Prostate gland (tissue), 2 donors: ENCODE data around the gene TPST1. TPM values are rescaled to one million over a fixed set of nuclear protein-coding genes. Genes with fewer than 3 reads are reported as not detected.
"Not testable (repeated sequence)": the region's sequence is repeated elsewhere in the genome, so short reads cannot be mapped to it uniquely, and the experiment has no call there.

Source experiments
- DNase-seq: peaks from one replicate; pipeline ENCODE4 v3.0.0-alpha.2; 2019; ENCODE audit warnings: low spot score
- H3K27ac ChIP-seq, 2 donors: fragments of 200-600 bp; sonication (generic); 2 replicates each; pipeline ENCODE4 v1.5.1; 2017 to 2019
- H3K27me3 ChIP-seq: fragments of 200-600 bp; sonication (generic); replicated peaks from 2 replicates; pipeline ENCODE4 v1.5.1; 2019; ENCODE audit not compliant: insufficient read depth
- H3K36me3 ChIP-seq, 2 donors: fragments of 200-600 bp; sonication (generic); 1 replicate in 1 of 2; 2 replicates in 1 of 2; pipeline versions ENCODE4 v1.5.1 to v1.8.1; 2017 to 2019
- H3K4me1 ChIP-seq: fragments of 200-600 bp; sonication (generic); replicated peaks from 2 replicates; pipeline ENCODE4 v1.5.1; 2019
- H3K4me3 ChIP-seq, 2 donors: fragments of 200-600 bp; sonication (generic); 2 replicates each; pipeline ENCODE4 v1.5.1; 2017 to 2019
- H3K9me3 ChIP-seq: fragments of 200-600 bp; sonication (generic); 2 replicates; pipeline ENCODE4 v1.5.1; 2017
- POLR2A ChIP-seq: fragments of 450-650 bp; IDR thresholded peaks from one replicate; pipeline ENCODE4 v1.6.1; 2016; ENCODE audit warnings: antibody characterized with exemption, mild to moderate bottlenecking
- POLR2AphosphoS5 ChIP-seq: sonication (generic); formaldehyde crosslinking; IDR thresholded peaks from one replicate; pipeline ENCODE4 v1.6.1; 2017; ENCODE audit warnings: antibody characterized with exemption
- WGBS: methylation state at CpG from one replicate; pipeline ENCODE4 v1.1.5; 2018; 5-methylcytosine and 5-hydroxymethylcytosine counted together
- intact Hi-C: fragments of 100-400 bp; cut with DNase I; formaldehyde crosslinking; loops from one replicate; pipeline ENCODE4 v1.14.2; 2022
- total RNA-seq, 2 donors: library from RNA; depleted of rRNA; stranded (reverse); fragments of >200 nt; gene quantifications; one replicate each; pipeline ENCODE4 v1.1.0, GENCODE V29; 2016
- TF ChIP-seq, protein P1 (sequence below), 4 experiments: fragments of 200-600 bp in 2 of 4; fragments of 450-650 bp in 2 of 4; sonication (generic) in 2 of 4; IDR thresholded peaks; 1 replicate in 3 of 4; 2 replicates in 1 of 4; pipeline ENCODE4 v1.5.1; 2016 to 2019; ENCODE audit warnings: antibody characterized with exemption in 4 of 4, mild to moderate bottlenecking in 2 of 4, moderate library complexity in 2 of 4

TPST1 gene
- total RNA-seq, 2 donors from 2014 or later = 9.9 to 21.4 TPM

- 72% methylated on average over 6 of the region's 6 CpGs for WGBS
- no peak for TF ChIP-seq POLR2AphosphoS5
- TF ChIP-seq POLR2A = no peak
- TF ChIP-seq, protein P1, sequence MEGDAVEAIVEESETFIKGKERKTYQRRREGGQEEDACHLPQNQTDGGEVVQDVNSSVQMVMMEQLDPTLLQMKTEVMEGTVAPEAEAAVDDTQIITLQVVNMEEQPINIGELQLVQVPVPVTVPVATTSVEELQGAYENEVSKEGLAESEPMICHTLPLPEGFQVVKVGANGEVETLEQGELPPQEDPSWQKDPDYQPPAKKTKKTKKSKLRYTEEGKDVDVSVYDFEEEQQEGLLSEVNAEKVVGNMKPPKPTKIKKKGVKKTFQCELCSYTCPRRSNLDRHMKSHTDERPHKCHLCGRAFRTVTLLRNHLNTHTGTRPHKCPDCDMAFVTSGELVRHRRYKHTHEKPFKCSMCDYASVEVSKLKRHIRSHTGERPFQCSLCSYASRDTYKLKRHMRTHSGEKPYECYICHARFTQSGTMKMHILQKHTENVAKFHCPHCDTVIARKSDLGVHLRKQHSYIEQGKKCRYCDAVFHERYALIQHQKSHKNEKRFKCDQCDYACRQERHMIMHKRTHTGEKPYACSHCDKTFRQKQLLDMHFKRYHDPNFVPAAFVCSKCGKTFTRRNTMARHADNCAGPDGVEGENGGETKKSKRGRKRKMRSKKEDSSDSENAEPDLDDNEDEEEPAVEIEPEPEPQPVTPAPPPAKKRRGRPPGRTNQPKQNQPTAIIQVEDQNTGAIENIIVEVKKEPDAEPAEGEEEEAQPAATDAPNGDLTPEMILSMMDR (IDR thresholded peaks at IDR 0.05) = no peak
- intact Hi-C loops = loop anchor here (10.0 kb wide), 1 partner anchor 58 kb away; no protein-coding TSS in a partner anchor
- no peaks in the 10 kb centered on the region for H3K36me3 ChIP-seq
- H3K9me3 ChIP-seq = no peaks in the 10 kb centered on the region
- H3K4me1 ChIP-seq = no peaks in the 10 kb centered on the region
- DNase-seq = no peak
- no peak overlapping the region for H3K27ac ChIP-seq
- H3K27me3 ChIP-seq = no peaks in the 10 kb centered on the region
- H3K4me3 ChIP-seq = no peak overlapping the region
These were observed 118.1 kb downstream of the TPST1 start for GRCh38 chr7:66323114-66323796.

DNA sequence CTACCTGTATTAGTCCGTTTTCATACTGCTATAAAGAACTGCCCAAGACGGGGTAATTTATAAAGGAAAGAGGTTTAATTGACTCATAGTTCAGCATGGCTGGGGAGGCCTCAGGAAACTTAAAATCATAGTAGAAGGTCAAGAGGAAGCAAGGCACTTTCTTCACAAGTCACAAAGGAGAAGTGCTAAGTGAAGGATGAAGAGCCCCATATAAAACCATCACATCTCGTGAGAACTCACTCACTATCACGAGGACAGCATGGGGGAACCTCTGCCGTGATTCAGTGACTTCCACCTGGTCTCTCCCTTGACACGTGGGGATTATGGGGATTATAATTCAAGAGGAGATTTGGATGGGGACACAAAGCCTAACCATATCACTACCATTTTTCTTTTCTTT lies 119.9 kb downstream of the TPST1 start:
- not testable (repeated sequence) for H3K36me3 ChIP-seq, H3K27me3 ChIP-seq, DNase-seq, H3K27ac ChIP-seq, H3K9me3 ChIP-seq, H3K4me3 ChIP-seq, H3K4me1 ChIP-seq
- intact Hi-C loops = loop anchor here (10.0 kb wide), 1 partner anchor 60 kb away; no protein-coding TSS in a partner anchor
- WGBS = 88% methylated on average over 6 of the region's 6 CpGs

GRCh38 chr7:66326501-66327215 lies 121.5 kb downstream of the TPST1 start:
- H3K27me3 ChIP-seq = no peaks in the 10 kb centered on the region
- no peak overlapping the region for H3K4me3 ChIP-seq
- H3K9me3 ChIP-seq = no peaks in the 10 kb centered on the region
- TF ChIP-seq, protein P1 (IDR thresholded peaks at IDR 0.05) = no peak
- TF ChIP-seq POLR2AphosphoS5 = no peak
- no peak for TF ChIP-seq POLR2A
- no peak for DNase-seq
- 68% methylated on average over 1 of the region's 1 CpG for WGBS
- H3K4me1 ChIP-seq = no peaks in the 10 kb centered on the region
- H3K36me3 ChIP-seq = no peaks in the 10 kb centered on the region
- intact Hi-C loops = loop anchor here (10.0 kb wide), 1 partner anchor 62 kb away; no protein-coding TSS in a partner anchor
- no peak overlapping the region for H3K27ac ChIP-seq

DNA sequence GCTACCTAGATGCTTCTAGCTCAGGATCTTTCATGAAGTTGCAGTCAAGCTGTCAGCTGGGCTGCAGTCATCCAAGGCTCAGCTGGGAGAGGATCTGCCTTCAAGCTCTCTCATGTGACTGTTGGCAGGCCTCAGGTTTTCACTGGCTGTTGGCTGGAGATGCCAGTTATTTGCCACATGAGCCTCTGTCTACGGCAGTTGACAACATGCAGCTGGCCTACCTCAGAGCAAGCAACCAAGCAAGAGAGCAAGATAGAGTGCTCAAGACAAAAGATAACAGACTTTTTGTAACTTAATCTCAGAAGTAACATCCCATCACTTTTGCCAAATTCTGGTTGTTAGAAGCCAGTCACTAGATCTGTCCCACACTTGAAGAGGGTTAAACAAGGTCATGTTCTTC lies 125.8 kb downstream of the TPST1 start:
- Histone ChIP-seq H3K36me3 (no peaks in the 10 kb centered on the region), H3K27me3 (no peaks in the 10 kb centered on the region), H3K4me3 (no peak overlapping the region), H3K9me3 (no peaks in the 10 kb centered on the region), H3K27ac (no peak overlapping the region), H3K4me1 (no peaks in the 10 kb centered on the region)
- no peak for DNase-seq
- TF ChIP-seq, protein P1 (IDR thresholded peaks at IDR 0.05) = no peak
- TF ChIP-seq POLR2A (no peak), POLR2AphosphoS5 (no peak)
- 71% methylated on average over 1 of the region's 1 CpG for WGBS
- intact Hi-C loops = loop anchor here (10.0 kb wide), 1 partner anchor 126 kb away; the partner anchor contains the start of gene TPST1

GRCh38 chr7:66331883-66332282 lies 126.7 kb downstream of the TPST1 start:
- WGBS = 82% methylated on average over 6 of the region's 6 CpGs
- Histone ChIP-seq H3K27me3 (no peaks in the 10 kb centered on the region), H3K4me1 (no peaks in the 10 kb centered on the region), H3K4me3 (no peak overlapping the region), H3K9me3 (no peaks in the 10 kb centered on the region), H3K36me3 (no peaks in the 10 kb centered on the region), H3K27ac (no peak overlapping the region)
- intact Hi-C loops = loop anchor here (10.0 kb wide), 1 partner anchor 127 kb away; the partner anchor contains the start of gene TPST1
- TF ChIP-seq POLR2A (no peak), POLR2AphosphoS5 (no peak)
- TF ChIP-seq, protein P1 (IDR thresholded peaks at IDR 0.05) = no peak
- no peak for DNase-seq
